ENCODE measurements around the gene VSIG10. TPM values are rescaled to one million over a fixed set of nuclear protein-coding genes. Genes with fewer than 3 reads are reported as not detected.
"Not testable (repeated sequence)": the region's sequence is repeated elsewhere in the genome, so short reads cannot be mapped to it uniquely, and the experiment has no call there.

The VSIG10 gene
- total and polyA plus RNA-seq, 12 donors, result 5.3 to 23.6 (median 10.3) TPM

DNA sequence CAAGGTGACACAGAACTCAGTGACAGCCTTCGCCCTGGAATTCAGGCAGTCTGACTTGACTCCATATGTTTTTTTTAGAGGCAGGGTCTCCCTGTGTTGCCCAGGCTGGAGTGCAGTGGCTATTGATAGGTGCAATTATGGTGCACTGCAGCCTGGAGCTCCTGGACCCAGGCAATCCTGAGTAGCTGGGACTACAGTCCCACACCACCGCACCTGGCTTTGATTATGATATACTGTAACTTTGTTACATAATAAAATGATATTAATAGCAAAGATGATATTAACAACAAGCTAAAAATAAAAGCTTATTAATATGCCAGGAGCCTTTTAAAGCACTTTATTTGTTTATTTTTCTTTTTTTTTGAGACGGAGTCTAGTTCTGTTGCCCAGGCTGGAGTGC, 9.8 kb downstream of the VSIG10 start:
- 72 to 76% methylated on average over 3 of the region's 3 CpGs for WGBS, 2 donors
- no peaks in the 10 kb centered on the region for H3K27me3 ChIP-seq
- TF ChIP-seq, protein P1, sequence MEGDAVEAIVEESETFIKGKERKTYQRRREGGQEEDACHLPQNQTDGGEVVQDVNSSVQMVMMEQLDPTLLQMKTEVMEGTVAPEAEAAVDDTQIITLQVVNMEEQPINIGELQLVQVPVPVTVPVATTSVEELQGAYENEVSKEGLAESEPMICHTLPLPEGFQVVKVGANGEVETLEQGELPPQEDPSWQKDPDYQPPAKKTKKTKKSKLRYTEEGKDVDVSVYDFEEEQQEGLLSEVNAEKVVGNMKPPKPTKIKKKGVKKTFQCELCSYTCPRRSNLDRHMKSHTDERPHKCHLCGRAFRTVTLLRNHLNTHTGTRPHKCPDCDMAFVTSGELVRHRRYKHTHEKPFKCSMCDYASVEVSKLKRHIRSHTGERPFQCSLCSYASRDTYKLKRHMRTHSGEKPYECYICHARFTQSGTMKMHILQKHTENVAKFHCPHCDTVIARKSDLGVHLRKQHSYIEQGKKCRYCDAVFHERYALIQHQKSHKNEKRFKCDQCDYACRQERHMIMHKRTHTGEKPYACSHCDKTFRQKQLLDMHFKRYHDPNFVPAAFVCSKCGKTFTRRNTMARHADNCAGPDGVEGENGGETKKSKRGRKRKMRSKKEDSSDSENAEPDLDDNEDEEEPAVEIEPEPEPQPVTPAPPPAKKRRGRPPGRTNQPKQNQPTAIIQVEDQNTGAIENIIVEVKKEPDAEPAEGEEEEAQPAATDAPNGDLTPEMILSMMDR (IDR thresholded peaks at IDR 0.05), result no peak
- H3K4me1 ChIP-seq, result peaks cover 0 to 5% (median 0%) of the 10 kb centered on the region in 9 donors
- no peak overlapping the region for H3K27ac ChIP-seq
- no peak for ATAC-seq
- H3K9me3 ChIP-seq, result no peaks in the 10 kb centered on the region
- DNase-seq, result no peak
- intact Hi-C loops (cut with DNase I), result no loop called here
- no peak overlapping the region for H3K4me3 ChIP-seq
- H3K36me3 ChIP-seq, result peaks cover 0 to 58% (median 0%) of the 10 kb centered on the region in 9 donors

DNA sequence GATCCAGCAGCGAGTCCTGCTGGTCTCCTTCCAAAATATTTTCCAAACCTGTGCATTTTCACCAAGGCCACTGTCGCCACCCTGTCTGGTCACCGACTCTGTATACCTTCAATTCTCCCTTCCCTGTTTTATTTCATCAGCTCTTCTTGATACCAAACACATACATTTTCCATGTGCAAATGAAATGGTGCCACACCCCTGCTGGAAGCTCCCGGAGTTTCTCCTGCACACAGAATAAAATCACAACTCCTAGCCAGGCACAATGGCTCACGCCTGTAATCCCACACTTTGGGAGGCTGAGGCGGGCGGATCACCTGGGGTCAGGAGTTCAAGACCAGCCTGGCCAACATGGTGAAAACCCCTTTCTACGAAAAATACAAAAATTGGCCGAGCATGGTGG, 14.0 kb downstream of the VSIG10 start:
- no peak overlapping the region for H3K4me3 ChIP-seq
- H3K27me3 ChIP-seq, result no peaks in the 10 kb centered on the region
- WGBS, 2 donors, result 92 to 93% methylated on average over 9 of the region's 9 CpGs
- H3K36me3 ChIP-seq, result peaks cover 0 to 51% (median 0%) of the 10 kb centered on the region in 9 donors
- no peak overlapping the region for H3K27ac ChIP-seq
- peaks cover 0 to 5% (median 0%) of the 10 kb centered on the region in 9 donors for H3K4me1 ChIP-seq
- H3K9me3 ChIP-seq, result no peaks in the 10 kb centered on the region
- TF ChIP-seq, protein P1 (IDR thresholded peaks at IDR 0.05), result no peak
- ATAC-seq, result no peak
- intact Hi-C loops (cut with DNase I), result no loop called here
- no peak for DNase-seq

DNA sequence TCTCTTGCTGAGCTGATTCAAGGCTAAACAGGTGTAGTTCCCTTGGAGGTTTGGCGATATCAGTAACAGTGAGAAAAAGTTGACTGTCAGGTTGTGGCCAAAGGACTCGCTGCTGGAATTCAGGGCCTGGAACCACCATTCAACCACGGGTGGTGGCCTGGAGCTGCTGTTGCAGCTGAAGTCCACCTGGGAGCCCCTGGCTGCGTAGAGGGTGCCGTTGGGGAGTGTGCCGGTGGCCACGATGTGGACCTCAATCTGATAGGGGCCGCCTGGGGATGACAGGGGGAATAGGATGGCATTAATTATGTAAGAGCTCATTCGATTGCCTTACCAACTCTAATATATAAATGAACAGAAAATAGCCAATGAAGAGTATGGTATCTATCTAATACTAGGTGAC, 21.6 kb downstream of the VSIG10 start:
- 87 to 94% methylated on average over 9 of the region's 9 CpGs for WGBS, 2 donors
- ATAC-seq, result no peak

DNA sequence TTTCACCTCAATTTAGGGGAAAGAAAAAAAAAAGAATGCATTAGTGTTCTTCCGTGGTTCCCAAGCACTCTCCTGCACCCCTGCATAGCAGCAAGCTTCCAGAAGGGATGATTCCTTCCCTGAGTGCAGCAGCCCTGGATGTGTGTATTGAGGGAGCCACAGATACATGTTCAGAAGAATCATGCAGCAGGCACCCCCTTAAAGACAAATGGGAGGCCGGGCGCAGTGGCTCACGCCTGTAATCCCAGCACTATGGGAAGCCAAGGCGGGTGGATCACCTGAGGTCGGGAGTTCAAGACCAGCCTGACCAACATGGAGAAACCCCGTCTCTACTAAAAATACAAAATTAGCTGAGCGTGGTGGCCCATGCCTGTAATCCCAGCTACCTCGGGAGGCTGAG, 22.3 kb downstream of the VSIG10 start:
- DNase-seq; H3K27me3 ChIP-seq; H3K4me3 ChIP-seq; ATAC-seq; intact Hi-C loops (cut with DNase I); H3K4me1 ChIP-seq; H3K27ac ChIP-seq; H3K9me3 ChIP-seq: not testable (repeated sequence)
- 93 to 95% methylated on average over 9 of the region's 9 CpGs for WGBS, 2 donors
- peaks cover 0 to 65% (median 13%) of the 10 kb centered on the region in 9 donors for H3K36me3 ChIP-seq

More for the DNA sequence above, 21.6 kb downstream of the VSIG10 start:
- Histone ChIP-seq H3K4me1 (no peaks in the 10 kb centered on the region), H3K4me3 (no peak overlapping the region), H3K27me3 (no peaks in the 10 kb centered on the region), H3K36me3 (peaks cover 0 to 59% (median 13%) of the 10 kb centered on the region in 9 donors), H3K9me3 (peaks cover 0 to 9% (median 0%) of the 10 kb centered on the region in 11 donors), H3K27ac (no peak overlapping the region)
- TF ChIP-seq, protein P1 (IDR thresholded peaks at IDR 0.05), result no peak
- intact Hi-C loops (cut with DNase I), result no loop called here
- DNase-seq, result no peak

DNA sequence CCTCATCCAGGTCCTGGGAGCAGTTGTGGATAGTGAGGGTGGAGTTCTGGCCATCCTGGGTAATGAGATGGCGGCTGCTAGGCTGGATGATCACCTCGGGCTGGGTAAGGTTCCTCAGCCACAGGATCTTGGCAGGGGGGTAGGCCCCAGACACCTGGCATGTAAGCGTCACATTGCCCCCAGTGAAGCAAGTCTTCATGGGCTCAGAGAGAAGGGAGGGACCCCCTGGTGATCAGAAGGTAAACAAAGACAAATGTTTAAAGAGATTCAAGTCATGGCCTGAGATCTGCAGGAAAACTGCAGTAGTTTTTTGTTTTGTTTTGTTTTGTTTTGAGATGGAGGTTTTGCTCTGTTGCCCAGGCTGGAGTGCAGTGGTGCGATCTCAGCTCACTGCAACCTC, 30.0 kb downstream of the VSIG10 start:
- DNase-seq, result no peak
- no peaks in the 10 kb centered on the region for H3K27me3 ChIP-seq
- 85 to 90% methylated on average over 4 of the region's 4 CpGs for WGBS, 2 donors
- intact Hi-C loops (cut with DNase I), result no loop called here
- no peak overlapping the region for H3K4me3 ChIP-seq
- TF ChIP-seq, protein P1 (IDR thresholded peaks at IDR 0.05), result no peak
- peaks cover 0 to 9% (median 0%) of the 10 kb centered on the region in 11 donors for H3K9me3 ChIP-seq
- no peak for ATAC-seq
- no peaks in the 10 kb centered on the region for H3K4me1 ChIP-seq
- peaks cover 0 to 52% (median 5%) of the 10 kb centered on the region in 9 donors for H3K36me3 ChIP-seq
- H3K27ac ChIP-seq, result no peak overlapping the region

Measured in heart right ventricle (tissue), 16 donors.